Superior temporal gyrus (tissue), 1 donor: ENCODE data around the gene DDN.

Source experiments
- DNase-seq: peaks from one replicate; pipeline ENCODE4 v3.0.0-alpha.2; 2016; ENCODE audit errors: extremely low spot score

The DDN gene

GRCh38 chr12:48981757-48982157 lies 17.4 kb downstream of the DDN start:
- DNase-seq: no peak

GRCh38 chr12:48980953-48981756 lies 18.0 kb downstream of the DDN start:
- no peak for DNase-seq

- DNase-seq: no peak
Measured at GRCh38 chr12:48980389-48980952, 18.7 kb downstream of the DDN start.

GRCh38 chr12:48979602-48980388 lies 19.4 kb downstream of the DDN start:
- DNase-seq: no peak

- DNase-seq: no peak
Measured at GRCh38 chr12:48978741-48979601, 20.2 kb downstream of the DDN start.

- DNase-seq: no peak
Measured at GRCh38 chr12:48978291-48978740, 20.9 kb downstream of the DDN start, which contains the start of gene WNT1. WNT1 (plus strand) TSS chr12:48978322; CDS start chr12:48978651, 329 bp downstream.

GRCh38 chr12:48977290-48978281 lies 21.6 kb downstream of the DDN start:
- no peak for DNase-seq

- no peak for DNase-seq
Measured at GRCh38 chr12:48973941-48974673, 25.1 kb downstream of the DDN start.

- DNase-seq: no peak
Measured at GRCh38 chr12:48973531-48973930, 25.6 kb downstream of the DDN start.

GRCh38 chr12:48972952-48973483 lies 26.2 kb downstream of the DDN start:
- no peak for DNase-seq

- DNase-seq: no peak
Measured at GRCh38 chr12:48972213-48972951, 26.8 kb downstream of the DDN start.

- DNase-seq: no peak
Measured at GRCh38 chr12:48970702-48971334, 28.4 kb downstream of the DDN start.

GRCh38 chr12:48969833-48970701 lies 29.1 kb downstream of the DDN start:
- DNase-seq: no peak

GRCh38 chr12:48969160-48969771 lies 29.9 kb downstream of the DDN start:
- no peak for DNase-seq

GRCh38 chr12:48968467-48968866 lies 30.7 kb downstream of the DDN start:
- no peak for DNase-seq

- DNase-seq: no peak
Measured at GRCh38 chr12:48967991-48968390, 31.2 kb downstream of the DDN start.
